OCI-LY3 (cell line): ENCODE measurements around the gene CPNE8.

Experiments used
- CTCF ChIP-seq: fragments of 200-600, 300-600 bp; sonication (generic); IDR thresholded peaks from 2 replicates; pipeline ENCODE4 v1.5.1; 2014; ENCODE audit warnings: antibody characterized with exemption, low read length, low read depth
- EZH2phosphoT487 ChIP-seq: fragments of 200-600 bp; shearing (Covaris generic); IDR thresholded peaks from 2 replicates; pipeline ENCODE4 v1.6.1; 2018; ENCODE audit warnings: antibody characterized with exemption, mixed run types, low read depth

GRCh38 chr12:38662829-38663228, 242.6 kb downstream of the CPNE8 start:
- TF ChIP-seq CTCF (no peak), EZH2phosphoT487 (no peak)
